HepG2 (cell line): ENCODE measurements around the gene MAN1A2.

Source experiments
- EP300 ChIP-seq, 3 experiments: sonication (generic) in 1 of 3; formaldehyde crosslinking in 1 of 3; IDR thresholded peaks; 2 replicates each; pipeline versions ENCODE4 v1.5.1 to v1.6.1; 2011 to 2020; ENCODE audit warnings: low read depth in 2 of 3, low read length in 2 of 3, borderline replicate concordance in 1 of 3, improper control_type of control experiment in 1 of 3, mild to moderate bottlenecking in 1 of 3, missing genetic modification reagents in 1 of 3, moderate library complexity in 1 of 3
- ESRRA ChIP-seq: sonication (generic); formaldehyde crosslinking; IDR thresholded peaks from 2 replicates; pipeline ENCODE4 v1.5.1; 2020; ENCODE audit warnings: mild to moderate bottlenecking, low read depth, missing genetic modification reagents
- GABPB1 ChIP-seq: IDR thresholded peaks from 2 replicates; pipeline ENCODE4 v1.6.1; 2016; ENCODE audit warnings: mild to moderate bottlenecking, missing genetic modification reagents, moderate library complexity, missing compliant biosample characterization
- GFI1 ChIP-seq: sonication (generic); formaldehyde crosslinking; IDR thresholded peaks from 2 replicates; pipeline ENCODE4 v1.5.0; 2020; ENCODE audit warnings: missing genetic modification reagents, mild to moderate bottlenecking, borderline replicate concordance
- KLF16 ChIP-seq, 2 experiments: sonication (generic) in 1 of 2; formaldehyde crosslinking in 1 of 2; IDR thresholded peaks; 2 replicates each; pipeline versions ENCODE4 v1.6.1 to v1.8.0; 2016 to 2023; ENCODE audit warnings: missing genetic modification reagents in 2 of 2, missing compliant biosample characterization in 1 of 2
- MED13 ChIP-seq: sonication (generic); formaldehyde crosslinking; IDR thresholded peaks from 2 replicates; pipeline ENCODE4 v1.5.0; 2020; ENCODE audit warnings: missing genetic modification reagents
- POLR2A ChIP-seq, 2 experiments: IDR thresholded peaks; 2 replicates each; pipeline ENCODE4 v1.6.1; 2011; ENCODE audit warnings: low read depth in 2 of 2, low read length in 2 of 2, mild to moderate bottlenecking in 1 of 2, moderate library complexity in 1 of 2; ENCODE audit not compliant: insufficient read depth in 1 of 2
- PTBP1 ChIP-seq: fragments of 200-400 bp; formaldehyde crosslinking; IDR thresholded peaks from 2 replicates; pipeline ENCODE4 v1.6.1; 2018; ENCODE audit warnings: low read length, low read depth; ENCODE audit not compliant: poor library complexity, severe bottlenecking
- TARDBP ChIP-seq: sonication (generic); formaldehyde crosslinking; IDR thresholded peaks from 2 replicates; pipeline ENCODE4 v1.8.0; 2022; ENCODE audit warnings: mild to moderate bottlenecking, missing genetic modification reagents
- TF ChIP-seq, protein P1 (sequence below): sonication (generic); formaldehyde crosslinking; IDR thresholded peaks from 2 replicates; pipeline ENCODE4 v1.5.0; 2020; ENCODE audit warnings: mild to moderate bottlenecking, missing genetic modification reagents, moderate library complexity

DNA sequence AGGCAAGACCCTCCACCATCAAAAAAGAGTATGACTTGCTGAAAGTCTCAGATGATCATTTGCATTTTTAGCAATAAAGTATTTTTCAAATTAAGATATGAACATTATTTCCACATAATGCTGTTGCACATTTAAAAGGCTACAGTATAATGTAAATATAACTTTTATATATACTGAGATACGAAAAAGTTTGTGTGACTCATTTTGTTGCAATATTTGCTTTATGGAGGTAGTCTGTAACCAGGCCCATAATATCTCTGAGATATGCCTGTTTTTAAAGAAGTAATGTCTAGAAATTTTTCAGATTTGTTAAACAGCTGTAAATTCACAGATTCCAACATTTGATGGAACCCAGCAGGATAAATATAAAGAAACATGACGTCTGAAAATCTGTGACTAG lies 86.7 kb downstream of the MAN1A2 start:
- TF ChIP-seq ESRRA (CRISPR knock-in tag) (no peak), GFI1 (CRISPR knock-in tag) (no peak), EP300 (IDR thresholded peaks at IDR 0.05; ENCODE audit: low read depth in 2 of 2, low read length in 2 of 2) (no peak), EP300 (CRISPR knock-in tag; IDR thresholded peaks at IDR 0.05; ENCODE audit: borderline replicate concordance) (no peak), PTBP1 (no peak), POLR2A (IDR thresholded peaks at IDR 0.05; ENCODE audit: insufficient read depth in 1 of 2, low read depth in 2 of 2, low read length in 2 of 2) (no peak), KLF16 (CRISPR knock-in tag; IDR thresholded peaks at IDR 0.05) (no peak), TARDBP (CRISPR knock-in tag) (no peak), GABPB1 (CRISPR knock-in tag) (no peak), MED13 (CRISPR knock-in tag) (no peak)
- TF ChIP-seq, protein P1, sequence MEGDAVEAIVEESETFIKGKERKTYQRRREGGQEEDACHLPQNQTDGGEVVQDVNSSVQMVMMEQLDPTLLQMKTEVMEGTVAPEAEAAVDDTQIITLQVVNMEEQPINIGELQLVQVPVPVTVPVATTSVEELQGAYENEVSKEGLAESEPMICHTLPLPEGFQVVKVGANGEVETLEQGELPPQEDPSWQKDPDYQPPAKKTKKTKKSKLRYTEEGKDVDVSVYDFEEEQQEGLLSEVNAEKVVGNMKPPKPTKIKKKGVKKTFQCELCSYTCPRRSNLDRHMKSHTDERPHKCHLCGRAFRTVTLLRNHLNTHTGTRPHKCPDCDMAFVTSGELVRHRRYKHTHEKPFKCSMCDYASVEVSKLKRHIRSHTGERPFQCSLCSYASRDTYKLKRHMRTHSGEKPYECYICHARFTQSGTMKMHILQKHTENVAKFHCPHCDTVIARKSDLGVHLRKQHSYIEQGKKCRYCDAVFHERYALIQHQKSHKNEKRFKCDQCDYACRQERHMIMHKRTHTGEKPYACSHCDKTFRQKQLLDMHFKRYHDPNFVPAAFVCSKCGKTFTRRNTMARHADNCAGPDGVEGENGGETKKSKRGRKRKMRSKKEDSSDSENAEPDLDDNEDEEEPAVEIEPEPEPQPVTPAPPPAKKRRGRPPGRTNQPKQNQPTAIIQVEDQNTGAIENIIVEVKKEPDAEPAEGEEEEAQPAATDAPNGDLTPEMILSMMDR (CRISPR knock-in tag) = no peak
